K562 (cell line): Measurements from ENCODE around the gene SLFNL1. TPM values are rescaled to one million over a fixed set of nuclear protein-coding genes. Genes with fewer than 3 reads are reported as not detected.

ENCODE experiments used
- ATAC-seq: fragments of 200-7000 bp; cut with Tn5 transposase; 3 replicates; pipeline ENCODE4 v1.9.1; 2020; ENCODE audit warnings: moderate library complexity
- BruUV-seq: library from RNA; stranded (reverse); fragments of 400-500 nt; replicated peaks from 2 replicates; lab custom pipeline; 2021; lab: Mats Ljungman, UMichigan
- CTCF ChIA-PET: fragments of 300-600 bp; formaldehyde crosslinking; extraction: SDS; loops from one replicate; lab custom pipeline; 2021; ENCODE audit warnings: low intra/inter-chr PET ratio; lab: Yijun Ruan, JAX
- POLR2A ChIA-PET: fragments of 300-600, 350-650 bp; sonication (Branson Sonifier 250); formaldehyde crosslinking; extraction: SDS; loops from one replicate; lab custom pipeline; 2021; ENCODE audit warnings: antibody characterized with exemption, inconsistent platforms; lab: Yijun Ruan, JAX
- DNase-seq, 4 experiments: peaks; one replicate each; pipeline versions ENCODE4 v3.0.0 to v3.0.0-alpha.2; 2011 to 2018; ENCODE audit warnings: low spot score in 3 of 4, mixed read lengths in 3 of 4; ENCODE audit errors: extremely low read depth in 1 of 4
- FAIRE-seq: peaks from 2 replicates; lab custom pipeline; 2011; peaks lifted over from hg19 to GRCh38; lab: Jason Lieb, UNC
- H2AFZ ChIP-seq: 2 replicates; pipeline ENCODE4 v1.6.0; 2011; ENCODE audit warnings: low read depth, low read length, control low read depth, inconsistent platforms
- H3K27ac ChIP-seq: fragments of 200-600 bp; 3 replicates; pipeline ENCODE4 v1.8.0; 2011; ENCODE audit warnings: low read depth, mild to moderate bottlenecking, control low read depth, inconsistent platforms, low read length, moderate library complexity, mixed read lengths; ENCODE audit errors: extremely low read depth
- H3K27me3 ChIP-seq, 2 experiments: fragments of 300-600 bp in 1 of 2; 2 replicates in 1 of 2; 3 replicates in 1 of 2; pipeline versions ENCODE4 v1.6.0 to v1.8.0; 2011; ENCODE audit warnings: inconsistent platforms in 2 of 2, low read length in 2 of 2, mild to moderate bottlenecking in 1 of 2, mixed read lengths in 1 of 2, moderate library complexity in 1 of 2; ENCODE audit not compliant: control insufficient read depth in 2 of 2, insufficient read depth in 2 of 2
- H3K36me3 ChIP-seq: fragments of 300-600 bp; 3 replicates; pipeline ENCODE4 v1.8.0; 2011; ENCODE audit warnings: mild to moderate bottlenecking, low read length, inconsistent platforms; ENCODE audit not compliant: control insufficient read depth, insufficient read depth
- H3K4me1 ChIP-seq, 2 experiments: fragments of 200-600 bp in 1 of 2; replicated peaks in 1 of 2; 2 replicates in 1 of 2; 3 replicates in 1 of 2; pipeline versions ENCODE4 v1.5.1 to v1.8.0; 2011; ENCODE audit warnings: inconsistent platforms in 2 of 2, low read length in 2 of 2, mild to moderate bottlenecking in 1 of 2, mixed read lengths in 1 of 2, moderate library complexity in 1 of 2; ENCODE audit not compliant: control insufficient read depth in 2 of 2, insufficient read depth in 2 of 2
- H3K4me2 ChIP-seq: 2 replicates; pipeline ENCODE4 v1.6.1; 2011; ENCODE audit warnings: low read length, control low read depth, inconsistent platforms, mixed read lengths; ENCODE audit not compliant: insufficient read depth
- H3K4me3 ChIP-seq: fragments of 200-600 bp; sonication (generic), shearing (Covaris generic); 2 replicates; pipeline ENCODE4 v1.5.1; 2016; ENCODE audit warnings: control low read depth, inconsistent platforms
- H3K79me2 ChIP-seq: fragments of 200-600 bp; 3 replicates; pipeline ENCODE4 v1.8.0; 2011; ENCODE audit warnings: low read length, inconsistent platforms; ENCODE audit not compliant: control insufficient read depth, insufficient read depth
- H3K9ac ChIP-seq, 2 experiments: 2 replicates each; pipeline versions ENCODE4 v1.6.0 to v1.6.1; 2011; ENCODE audit warnings: low read depth in 2 of 2, low read length in 2 of 2, control low read depth in 1 of 2, inconsistent platforms in 1 of 2, mild to moderate bottlenecking in 1 of 2, mixed read lengths in 1 of 2; ENCODE audit not compliant: insufficient read depth in 1 of 2
- H3K9me1 ChIP-seq: one replicate; pipeline ENCODE4 v1.6.0; 2011; ENCODE audit warnings: inconsistent platforms, mild to moderate bottlenecking, low read length, moderate library complexity; ENCODE audit not compliant: control insufficient read depth, insufficient read depth
- H3K9me3 ChIP-seq: replicated peaks from 2 replicates; pipeline ENCODE4 v1.5.1; 2011; ENCODE audit warnings: low read depth, low read length, inconsistent platforms; ENCODE audit not compliant: control insufficient read depth, insufficient read depth
- H4K20me1 ChIP-seq: replicated peaks from 2 replicates; pipeline ENCODE4 v1.6.1; 2011; ENCODE audit warnings: low read length, inconsistent platforms, mixed read lengths; ENCODE audit not compliant: control insufficient read depth, insufficient read depth
- RAD21 ChIP-seq, 2 experiments: fragments of 250-450 bp in 1 of 2; fragments of 450-650 bp in 1 of 2; sonication (Bioruptor Pico) in 1 of 2; formaldehyde crosslinking in 1 of 2; IDR thresholded peaks in 1 of 2; conservative IDR thresholded peaks in 1 of 2; 2 replicates each; pipeline versions ENCODE4 v1.4.0 to v1.8.0; 2020 to 2022; ENCODE audit warnings: mild to moderate bottlenecking in 2 of 2, moderate library complexity in 1 of 2
- ZNF316 ChIP-seq: fragments of 450-650 bp; IDR thresholded peaks from 2 replicates; pipeline ENCODE4 v1.6.1; 2016
- WGBS: fragments of 100-300 bp; shearing (Covaris generic); methylation state at CpG from one replicate; pipeline ENCODE4 v1.1.6; 2016; ENCODE audit warnings: low coverage, mixed read lengths; ENCODE audit not compliant: insufficient coverage; ENCODE audit errors: missing lambda C conversion rate; 5-methylcytosine and 5-hydroxymethylcytosine counted together
- in situ Hi-C: fragments of 300-500 bp; cut with MboI; formaldehyde crosslinking; loops from 4 replicates; pipeline ENCODE4 v1.15.0; 2018; ENCODE audit warnings: inconsistent platforms, mixed read lengths
- intact Hi-C: fragments of 100-400 bp; cut with micrococcal nuclease; formaldehyde crosslinking; loops from 2 replicates; pipeline ENCODE4 v1.14.2; 2022
- polyA plus RNA-seq, 8 experiments: library from polyadenylated mRNA; depleted of rRNA in 4 of 8; stranded (reverse) in 5 of 8; unstranded in 3 of 8; fragments of >200 nt; fragmentation: Nextera tagmentation in 2 of 8; fragmentation: Illumina TruSeq in 1 of 8; extraction: Ambion mirVana in 2 of 8; extraction: Trizol in 1 of 8; gene quantifications; 2 replicates each; pipeline versions ENCODE4 v1.2.1 to v1.2.3, GENCODE V29; 2011 to 2014; ENCODE audit warnings: inconsistent platforms in 1 of 8, missing spikeins in 1 of 8
- total RNA-seq, 7 experiments: library from RNA; depleted of rRNA in 6 of 7; stranded (reverse); fragments of >200 nt in 6 of 7; fragmentation: Illumina TruSeq in 2 of 7; extraction: Trizol in 2 of 7; gene quantifications; 2 replicates each; pipeline versions ENCODE4 v1.2.1 to v1.2.3, GENCODE V29; 2011 to 2021; ENCODE audit warnings: low replicate concordance in 1 of 7
- TF ChIP-seq, protein P1 (sequence below), 3 experiments: IDR thresholded peaks in 2 of 3; conservative IDR thresholded peaks in 1 of 3; 2 replicates each; pipeline ENCODE4 v1.5.1; 2011 to 2012; ENCODE audit warnings: low read length in 3 of 3, mild to moderate bottlenecking in 3 of 3, control low read depth in 2 of 3, improper control_type of control experiment in 1 of 3, inconsistent platforms in 1 of 3, low read depth in 1 of 3, mixed read lengths in 1 of 3, moderate library complexity in 1 of 3; ENCODE audit not compliant: insufficient read depth in 2 of 3
- TF ChIP-seq, protein P2 (sequence below), 2 experiments: fragments of 450-650 bp; formaldehyde crosslinking in 1 of 2; IDR thresholded peaks; 2 replicates each; pipeline versions ENCODE4 v1.4.0 to v1.6.1; 2014 to 2020; ENCODE audit warnings: mild to moderate bottlenecking in 2 of 2, borderline replicate concordance in 1 of 2, low read depth in 1 of 2

The SLFNL1 gene
- total and polyA plus RNA-seq, 9 of the 15 experiments (the other 6 are each of a cell fraction or from before 2014, with no cell fraction given): 0.05 to 0.14 (median 0.06) TPM; not detected in 5

DNA sequence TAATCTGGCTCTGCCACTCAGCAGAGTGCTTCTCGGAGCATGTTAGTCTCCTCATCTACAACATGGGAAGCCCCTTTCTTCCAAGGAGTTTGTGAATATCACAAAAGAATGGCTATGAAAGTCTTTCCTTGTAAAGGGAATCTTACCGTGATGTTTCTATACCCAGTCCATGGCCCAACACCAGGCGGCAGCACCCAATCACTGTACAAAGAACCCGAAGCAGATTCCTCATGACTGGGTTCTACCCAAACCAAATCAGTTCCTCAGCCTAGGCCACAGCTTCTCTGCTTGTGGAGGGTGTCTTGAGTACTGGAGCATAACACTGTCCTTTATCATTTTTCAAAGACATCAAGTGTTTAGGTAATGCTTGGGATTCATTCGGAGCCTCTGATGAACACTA, 16.6 kb upstream of the SLFNL1 start:
- CTCF ChIA-PET: interaction anchor here (0.7 to 1.1 kb wide), 4 partner anchors 379 to 471 kb away, joined by 3 read pairs; no protein-coding TSS in a partner anchor
- H3K4me2 ChIP-seq: no peak overlapping the region
- no peak overlapping the region for H3K4me3 ChIP-seq
- no peaks in the 10 kb centered on the region for H3K9me1 ChIP-seq
- ATAC-seq (0 out of 3 replicates have a peak, but pooled peaks have one; percentile 15), DNase-seq (no peak), FAIRE-seq (no peak)
- TF ChIP-seq, protein P1, sequence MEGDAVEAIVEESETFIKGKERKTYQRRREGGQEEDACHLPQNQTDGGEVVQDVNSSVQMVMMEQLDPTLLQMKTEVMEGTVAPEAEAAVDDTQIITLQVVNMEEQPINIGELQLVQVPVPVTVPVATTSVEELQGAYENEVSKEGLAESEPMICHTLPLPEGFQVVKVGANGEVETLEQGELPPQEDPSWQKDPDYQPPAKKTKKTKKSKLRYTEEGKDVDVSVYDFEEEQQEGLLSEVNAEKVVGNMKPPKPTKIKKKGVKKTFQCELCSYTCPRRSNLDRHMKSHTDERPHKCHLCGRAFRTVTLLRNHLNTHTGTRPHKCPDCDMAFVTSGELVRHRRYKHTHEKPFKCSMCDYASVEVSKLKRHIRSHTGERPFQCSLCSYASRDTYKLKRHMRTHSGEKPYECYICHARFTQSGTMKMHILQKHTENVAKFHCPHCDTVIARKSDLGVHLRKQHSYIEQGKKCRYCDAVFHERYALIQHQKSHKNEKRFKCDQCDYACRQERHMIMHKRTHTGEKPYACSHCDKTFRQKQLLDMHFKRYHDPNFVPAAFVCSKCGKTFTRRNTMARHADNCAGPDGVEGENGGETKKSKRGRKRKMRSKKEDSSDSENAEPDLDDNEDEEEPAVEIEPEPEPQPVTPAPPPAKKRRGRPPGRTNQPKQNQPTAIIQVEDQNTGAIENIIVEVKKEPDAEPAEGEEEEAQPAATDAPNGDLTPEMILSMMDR (IDR thresholded peaks at IDR 0.05 in 2 of 3, conservative IDR thresholded peaks at IDR 0.05 in 1 of 3; ENCODE audit: insufficient read depth in 2 of 3, low read depth in 1 of 3, low read length in 3 of 3): peak in 2 of 3 experiments; percentile 44 to 50; a peak in 4 of 6 replicates
- no peak for TF ChIP-seq ZNF316
- TF ChIP-seq, protein P2, sequence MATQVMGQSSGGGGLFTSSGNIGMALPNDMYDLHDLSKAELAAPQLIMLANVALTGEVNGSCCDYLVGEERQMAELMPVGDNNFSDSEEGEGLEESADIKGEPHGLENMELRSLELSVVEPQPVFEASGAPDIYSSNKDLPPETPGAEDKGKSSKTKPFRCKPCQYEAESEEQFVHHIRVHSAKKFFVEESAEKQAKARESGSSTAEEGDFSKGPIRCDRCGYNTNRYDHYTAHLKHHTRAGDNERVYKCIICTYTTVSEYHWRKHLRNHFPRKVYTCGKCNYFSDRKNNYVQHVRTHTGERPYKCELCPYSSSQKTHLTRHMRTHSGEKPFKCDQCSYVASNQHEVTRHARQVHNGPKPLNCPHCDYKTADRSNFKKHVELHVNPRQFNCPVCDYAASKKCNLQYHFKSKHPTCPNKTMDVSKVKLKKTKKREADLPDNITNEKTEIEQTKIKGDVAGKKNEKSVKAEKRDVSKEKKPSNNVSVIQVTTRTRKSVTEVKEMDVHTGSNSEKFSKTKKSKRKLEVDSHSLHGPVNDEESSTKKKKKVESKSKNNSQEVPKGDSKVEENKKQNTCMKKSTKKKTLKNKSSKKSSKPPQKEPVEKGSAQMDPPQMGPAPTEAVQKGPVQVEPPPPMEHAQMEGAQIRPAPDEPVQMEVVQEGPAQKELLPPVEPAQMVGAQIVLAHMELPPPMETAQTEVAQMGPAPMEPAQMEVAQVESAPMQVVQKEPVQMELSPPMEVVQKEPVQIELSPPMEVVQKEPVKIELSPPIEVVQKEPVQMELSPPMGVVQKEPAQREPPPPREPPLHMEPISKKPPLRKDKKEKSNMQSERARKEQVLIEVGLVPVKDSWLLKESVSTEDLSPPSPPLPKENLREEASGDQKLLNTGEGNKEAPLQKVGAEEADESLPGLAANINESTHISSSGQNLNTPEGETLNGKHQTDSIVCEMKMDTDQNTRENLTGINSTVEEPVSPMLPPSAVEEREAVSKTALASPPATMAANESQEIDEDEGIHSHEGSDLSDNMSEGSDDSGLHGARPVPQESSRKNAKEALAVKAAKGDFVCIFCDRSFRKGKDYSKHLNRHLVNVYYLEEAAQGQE (IDR thresholded peaks at IDR 0.05; ENCODE audit: borderline replicate concordance): peak; percentile 20; the same call in 1 of the 2 replicates
- TF ChIP-seq, protein P2 (CRISPR knock-in tag; IDR thresholded peaks at IDR 0.05; ENCODE audit: low read depth): no peak
- TF ChIP-seq RAD21 (CRISPR knock-in tag; conservative IDR thresholded peaks at IDR 0.05 in 1 of 2, IDR thresholded peaks at IDR 0.05 in 1 of 2): peak in 1 of 2 experiments; percentile 65; a peak in 3 of 4 replicates
- no peak overlapping the region for H3K9ac ChIP-seq
- BruUV-seq: no TSS peak
- no peak overlapping the region for H2AFZ ChIP-seq
- H3K27me3 ChIP-seq: no peaks in the 10 kb centered on the region
- H3K4me1 ChIP-seq: peaks cover 2 to 3% of the 10 kb centered on the region in 2 experiments; a peak in 2 of 5 replicates
- H3K9me3 ChIP-seq: no peaks in the 10 kb centered on the region
- H3K36me3 ChIP-seq: peaks cover 59% of the 10 kb centered on the region
- no peaks in the 10 kb centered on the region for H4K20me1 ChIP-seq
- no peak overlapping the region for H3K27ac ChIP-seq
- POLR2A ChIA-PET: interaction anchor here (0.6 to 2.1 kb wide), 6 partner anchors 9 to 445 kb away, joined by 3 to 6 read pairs (median 4); no protein-coding TSS in a partner anchor
- WGBS: 77% methylated on average over 5 of the region's 5 CpGs
- in situ Hi-C loops: no loop called here
- H3K79me2 ChIP-seq: no peaks in the 10 kb centered on the region
- intact Hi-C loops: loop anchor here (5.0 to 10.0 kb wide), 2 partner anchors 84 to 387 kb away; no protein-coding TSS in a partner anchor
